ENCODE data around the gene RAG2. TPM values are rescaled to one million over a fixed set of nuclear protein-coding genes. Genes with fewer than 3 reads are reported as not detected.

RAG2 gene
- not detected in 5 replicates for total RNA-seq (2022; extraction: Qiagen RNA extraction)

DNA sequence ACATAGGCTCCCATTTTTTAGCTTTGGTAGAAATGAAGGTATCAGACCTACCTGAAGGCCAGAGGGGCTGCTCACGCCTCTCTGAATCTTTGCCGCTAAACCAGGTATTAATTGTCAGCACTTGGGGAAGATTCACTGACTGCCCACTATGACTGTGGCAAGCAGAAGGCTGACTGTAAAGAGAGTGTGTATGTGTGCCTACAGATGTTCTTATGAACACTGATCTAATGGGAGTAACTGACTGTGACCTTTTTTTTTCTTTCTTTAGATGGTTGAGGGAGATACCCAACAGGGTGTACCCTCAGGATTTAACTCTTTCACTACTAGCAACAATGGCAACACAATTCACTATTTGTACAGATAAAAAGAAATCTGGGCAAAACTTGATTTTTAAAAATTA lies at the start of gene RAG2:
Gene RAG2 (minus strand): TSS at position 186 of the 400 bp plus-strand sequence. CDS start 4,068 bp downstream, outside the sequence.

GRCh38 chr11:36594316-36594989 lies 3.6 kb downstream of the RAG2 start, which contains the start of gene IFTAP:
Gene IFTAP (plus strand): TSS chr11:36594502. CDS start chr11:36610104, 15,602 bp downstream.

GRCh38 chr11:36567694-36568093 lies 30.3 kb downstream of the RAG2 start, which contains the start of gene RAG1:
Gene RAG1 (plus strand): TSS chr11:36568007. CDS start chr11:36573305, 5,298 bp downstream.

Other genes starting within 250 kb of the RAG2 start
- 6.3 to 9.6 TPM (median 8.0 TPM) in 5 replicates for gene TRAF6, start 88.0 kb downstream of the RAG2 start, total RNA-seq (2022; extraction: Qiagen RNA extraction)
- gene RAG1, start 30.2 kb downstream of the RAG2 start, total RNA-seq (2022; extraction: Qiagen RNA extraction), result 0.14 to 0.63 TPM (median 0.25 TPM) in 5 replicates
- gene IFTAP, start 3.7 kb downstream of the RAG2 start, total RNA-seq (2022; extraction: Qiagen RNA extraction), result 14.9 to 19.4 TPM (median 17.7 TPM) in 5 replicates